ENCODE data around the gene F8A2. TPM values are rescaled to one million over a fixed set of nuclear protein-coding genes. Genes with fewer than 3 reads are reported as not detected.

The F8A2 gene
- total RNA-seq, 1 experiment from 2014 or later: not detected

Small RNAs within 50 kb of the gene (small RNA-seq; reads per million reads assigned to genes)
- gene MIR1184-2: 0 reads per million in 2 experiments

Other genes starting within 250 kb of the F8A2 start
- 92.0 and 95.7 TPM in 2 replicates for gene VBP1, start 165.6 kb upstream of the F8A2 start, total RNA-seq (2014; rRNA removed; shearing (Covaris generic))
- 0.56 and 0.79 TPM in 2 replicates for gene RAB39B, start 117.6 kb upstream of the F8A2 start, total RNA-seq (2014; rRNA removed; shearing (Covaris generic))
- 0.05 and 0.67 TPM in 2 replicates for gene CLIC2, start 47.5 kb upstream of the F8A2 start, total RNA-seq (2014; rRNA removed; shearing (Covaris generic))
- 1.6 and 1.8 TPM in 2 replicates for gene F8A3, start 76.5 kb downstream of the F8A2 start, total RNA-seq (2014; rRNA removed; shearing (Covaris generic))
- gene SPRY3, start 230.5 kb downstream of the F8A2 start, total RNA-seq (2014; rRNA removed; shearing (Covaris generic)): 0.19 and 0.26 TPM in 2 replicates
- 13.9 and 17.6 TPM in 2 replicates for gene TMLHE, start 230.9 kb downstream of the F8A2 start, total RNA-seq (2014; rRNA removed; shearing (Covaris generic))

All from SK-MEL-5 (cell line).